Measurements from ENCODE around the gene SPATS2.

The SPATS2 gene

GRCh38 chr12:49346659-49347310 lies 20.5 kb upstream of the SPATS2 start, which contains the start of gene DNAJC22:
Gene DNAJC22, plus strand, starts transcription at chr12:49346888. Its CDS starts 1,985 bp downstream, at chr12:49348873.
- DNase-seq (ENCODE audit: low read depth), result no peak
- TF ChIP-seq, protein P1, sequence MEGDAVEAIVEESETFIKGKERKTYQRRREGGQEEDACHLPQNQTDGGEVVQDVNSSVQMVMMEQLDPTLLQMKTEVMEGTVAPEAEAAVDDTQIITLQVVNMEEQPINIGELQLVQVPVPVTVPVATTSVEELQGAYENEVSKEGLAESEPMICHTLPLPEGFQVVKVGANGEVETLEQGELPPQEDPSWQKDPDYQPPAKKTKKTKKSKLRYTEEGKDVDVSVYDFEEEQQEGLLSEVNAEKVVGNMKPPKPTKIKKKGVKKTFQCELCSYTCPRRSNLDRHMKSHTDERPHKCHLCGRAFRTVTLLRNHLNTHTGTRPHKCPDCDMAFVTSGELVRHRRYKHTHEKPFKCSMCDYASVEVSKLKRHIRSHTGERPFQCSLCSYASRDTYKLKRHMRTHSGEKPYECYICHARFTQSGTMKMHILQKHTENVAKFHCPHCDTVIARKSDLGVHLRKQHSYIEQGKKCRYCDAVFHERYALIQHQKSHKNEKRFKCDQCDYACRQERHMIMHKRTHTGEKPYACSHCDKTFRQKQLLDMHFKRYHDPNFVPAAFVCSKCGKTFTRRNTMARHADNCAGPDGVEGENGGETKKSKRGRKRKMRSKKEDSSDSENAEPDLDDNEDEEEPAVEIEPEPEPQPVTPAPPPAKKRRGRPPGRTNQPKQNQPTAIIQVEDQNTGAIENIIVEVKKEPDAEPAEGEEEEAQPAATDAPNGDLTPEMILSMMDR (IDR thresholded peaks at IDR 0.05; ENCODE audit: insufficient read depth, low read depth, low read length, missing control alignments), result no peak
- peak within 1 kb of the TSS; percentile 32 for H3K4me3 ChIP-seq (ENCODE audit: low read length)

DNA sequence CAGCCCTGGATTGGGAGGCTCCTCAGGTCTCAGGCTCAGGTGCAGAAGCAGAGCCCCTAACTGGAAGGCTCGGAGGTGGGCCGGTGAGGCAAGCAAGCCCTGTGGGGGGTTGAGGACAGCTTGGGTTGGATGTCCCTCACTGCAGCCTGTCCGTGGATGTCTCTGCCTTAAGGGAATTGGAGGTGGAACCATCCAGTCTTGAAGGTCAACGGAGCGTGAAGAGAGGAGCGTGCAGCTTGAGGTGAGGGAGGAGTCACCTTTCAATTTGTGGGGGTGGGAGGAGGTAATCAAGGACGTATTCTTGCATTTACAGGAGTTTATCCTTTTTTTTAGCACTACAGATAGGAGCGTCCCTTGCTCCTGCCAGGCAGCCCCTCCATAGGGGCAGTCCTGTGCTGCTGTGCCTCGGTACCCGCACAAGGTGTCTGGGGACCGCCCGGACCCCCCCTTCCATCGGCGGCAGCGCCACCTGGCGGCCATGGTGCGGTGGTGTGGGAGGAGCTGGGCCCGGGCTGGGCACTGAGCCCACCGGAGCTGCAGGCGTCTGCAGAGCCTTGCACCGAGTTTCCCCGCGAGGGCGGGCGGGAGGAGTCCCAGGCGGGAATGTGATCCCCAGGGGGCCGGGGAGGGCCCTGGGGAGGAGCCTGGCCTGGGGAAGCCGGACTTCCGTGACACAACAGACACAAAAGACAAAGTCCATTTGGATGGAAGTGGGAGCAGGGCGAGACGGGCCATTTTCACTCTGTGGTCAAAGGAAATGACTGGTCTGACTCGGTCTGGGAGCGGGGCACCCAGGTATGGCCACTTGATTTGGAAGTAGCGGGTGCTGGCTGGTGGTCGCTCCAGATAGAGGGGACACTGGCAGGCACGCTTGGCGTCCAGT lies 19.7 kb upstream of the SPATS2 start:
- DNase-seq (ENCODE audit: low read depth), result peak; percentile 41
- H3K4me3 ChIP-seq (ENCODE audit: low read length), result peak overlapping the region; percentile 32
- TF ChIP-seq, protein P1 (IDR thresholded peaks at IDR 0.05; ENCODE audit: insufficient read depth, low read depth, low read length, missing control alignments), result peak; percentile 75

- TF ChIP-seq, protein P1 (IDR thresholded peaks at IDR 0.05; ENCODE audit: insufficient read depth, low read depth, low read length, missing control alignments), result no peak
- no peak for DNase-seq (ENCODE audit: low read depth)
- H3K4me3 ChIP-seq (ENCODE audit: low read length), result no peak overlapping the region
Measured at GRCh38 chr12:49348781-49349180, 18.5 kb upstream of the SPATS2 start.

GRCh38 chr12:49349266-49349665 lies 18.0 kb upstream of the SPATS2 start:
- no peak overlapping the region for H3K4me3 ChIP-seq (ENCODE audit: low read length)
- no peak for DNase-seq (ENCODE audit: low read depth)
- TF ChIP-seq, protein P1 (IDR thresholded peaks at IDR 0.05; ENCODE audit: insufficient read depth, low read depth, low read length, missing control alignments), result no peak

DNA sequence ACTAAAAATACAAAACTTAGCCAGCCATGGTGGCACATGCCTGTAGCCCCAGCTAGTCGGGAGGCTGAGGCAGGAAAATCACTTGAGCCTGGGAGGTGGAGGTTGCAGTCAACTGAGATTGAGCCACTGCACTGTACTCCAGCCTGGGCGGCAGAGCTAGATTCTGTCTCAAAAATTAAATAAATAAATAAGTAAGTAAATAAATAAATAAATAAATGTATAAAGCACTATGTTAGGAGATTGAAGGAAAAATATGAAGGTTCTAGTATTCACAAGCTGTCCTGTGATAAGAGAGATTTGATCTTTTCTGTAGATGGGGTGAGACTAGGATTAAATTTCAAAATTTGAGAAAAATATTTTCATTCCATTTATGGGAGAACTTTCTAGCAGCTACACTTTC lies 14.9 kb upstream of the SPATS2 start:
- no peak overlapping the region for H3K4me3 ChIP-seq (ENCODE audit: low read length)
- TF ChIP-seq, protein P1 (IDR thresholded peaks at IDR 0.05; ENCODE audit: insufficient read depth, low read depth, low read length, missing control alignments), result no peak
- no peak for DNase-seq (ENCODE audit: low read depth)

GRCh38 chr12:49355913-49356312 lies 11.3 kb upstream of the SPATS2 start:
- no peak for DNase-seq (ENCODE audit: low read depth)
- TF ChIP-seq, protein P1 (IDR thresholded peaks at IDR 0.05; ENCODE audit: insufficient read depth, low read depth, low read length, missing control alignments), result no peak
- no peak overlapping the region for H3K4me3 ChIP-seq (ENCODE audit: low read length)
